NCI-H226 (cell line): ENCODE measurements around the gene HAPSTR1.

Source experiments
- DNase-seq: peaks from one replicate; pipeline ENCODE4 v3.0.0-alpha.2; 2015

HAPSTR1 gene

DNA sequence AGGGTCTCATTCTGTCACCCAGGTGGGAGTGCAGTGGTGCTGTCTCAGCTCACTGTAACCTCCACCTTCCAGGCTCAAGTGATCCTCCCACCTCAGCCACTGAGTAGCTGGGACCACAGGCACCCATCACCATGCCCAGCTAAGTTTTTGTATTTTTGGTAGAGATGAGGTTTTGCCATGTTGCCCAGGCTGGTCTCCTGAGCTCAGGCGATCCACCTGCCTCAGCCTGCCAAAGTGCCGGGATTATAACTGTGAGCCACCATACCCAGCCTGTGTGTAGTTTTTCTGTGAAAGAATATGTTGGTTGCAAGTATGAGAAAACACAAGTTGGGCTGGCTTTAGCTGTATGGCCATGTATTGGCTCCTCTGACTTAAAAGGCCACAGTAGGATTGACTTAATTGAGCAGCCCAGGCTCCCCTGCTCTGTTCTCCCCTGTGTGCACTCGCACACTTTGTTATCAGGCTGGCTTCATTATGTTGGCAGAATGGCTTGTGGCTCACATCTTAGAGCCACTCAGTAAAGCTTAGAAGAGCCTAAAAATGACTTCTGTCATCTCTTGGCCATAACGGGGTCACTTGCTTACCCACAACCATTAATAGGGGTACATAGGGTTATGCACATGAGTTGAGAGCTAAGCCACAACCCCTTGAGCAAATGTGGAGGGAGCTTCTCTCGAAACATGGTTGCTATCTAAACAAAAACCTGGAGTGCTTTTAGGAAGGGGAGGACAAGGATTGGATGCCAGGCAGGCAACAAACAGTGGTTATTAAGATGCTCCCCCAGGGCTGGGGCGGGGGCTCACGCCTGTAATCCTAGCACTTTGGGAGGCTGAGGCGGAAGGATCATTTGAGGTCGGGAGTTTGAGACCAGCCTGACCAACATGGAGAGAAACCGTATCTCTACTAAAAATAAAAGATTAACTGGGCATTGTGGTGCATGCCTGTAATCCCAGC lies 6.1 kb downstream of the HAPSTR1 start:
- DNase-seq, result no peak

DNA sequence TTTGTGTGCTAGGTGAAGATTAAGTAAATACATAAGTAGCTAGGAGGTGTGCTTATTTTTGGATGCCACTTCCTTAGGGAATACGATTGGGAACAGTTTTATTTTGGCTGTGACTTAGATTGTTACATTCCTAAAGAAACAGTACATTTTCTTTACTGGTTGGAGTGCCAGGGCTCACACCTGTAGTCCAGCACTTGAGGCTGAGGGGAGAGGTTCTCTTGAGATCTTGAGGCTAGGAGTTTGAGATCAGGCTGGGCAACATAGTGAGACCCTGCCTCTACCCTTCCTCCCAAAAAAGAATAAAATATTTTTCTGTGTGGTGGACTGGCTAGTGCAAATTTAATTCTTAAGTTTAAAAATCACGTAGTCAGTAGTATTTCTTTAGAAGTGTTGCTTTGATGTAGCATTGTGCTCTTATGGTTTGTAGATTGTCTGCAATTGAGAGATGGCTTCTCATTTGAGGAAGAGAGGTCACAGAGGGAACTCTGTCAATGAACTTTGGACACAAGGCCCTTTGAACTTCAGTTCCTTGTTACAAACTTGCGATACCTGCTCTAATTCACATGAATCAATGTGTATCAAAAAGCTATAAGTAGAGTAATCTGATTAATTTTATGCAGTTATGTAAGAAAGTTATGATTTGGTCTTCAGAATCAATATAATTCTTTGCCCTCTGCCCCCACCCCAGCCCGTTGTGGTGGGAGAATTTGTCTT lies 7.1 kb downstream of the HAPSTR1 start:
- no peak for DNase-seq

DNA sequence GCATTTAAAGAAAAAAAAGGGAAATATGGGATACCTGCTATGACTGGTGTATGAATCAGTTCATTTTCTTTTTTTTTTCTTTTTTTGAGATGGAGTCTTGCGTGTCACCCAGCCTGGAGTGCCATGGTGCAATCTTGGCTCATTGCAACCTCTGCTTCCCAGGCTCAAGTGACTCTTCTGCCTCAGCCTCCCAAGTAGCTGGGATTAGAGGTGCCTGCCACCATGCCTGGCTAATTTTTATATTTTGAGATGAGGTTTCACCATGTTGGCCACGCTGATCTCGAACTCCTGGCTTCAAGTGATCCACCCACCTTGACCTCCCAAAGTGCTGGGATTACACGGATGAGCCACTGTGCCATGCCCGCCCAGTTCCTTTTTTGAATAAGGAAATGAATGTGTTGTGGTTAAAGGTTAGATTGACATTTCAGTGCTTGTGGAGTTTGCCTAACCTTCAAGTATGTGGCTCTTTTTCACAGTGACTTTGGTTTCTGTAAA lies 7.7 kb downstream of the HAPSTR1 start:
- no peak for DNase-seq

DNA sequence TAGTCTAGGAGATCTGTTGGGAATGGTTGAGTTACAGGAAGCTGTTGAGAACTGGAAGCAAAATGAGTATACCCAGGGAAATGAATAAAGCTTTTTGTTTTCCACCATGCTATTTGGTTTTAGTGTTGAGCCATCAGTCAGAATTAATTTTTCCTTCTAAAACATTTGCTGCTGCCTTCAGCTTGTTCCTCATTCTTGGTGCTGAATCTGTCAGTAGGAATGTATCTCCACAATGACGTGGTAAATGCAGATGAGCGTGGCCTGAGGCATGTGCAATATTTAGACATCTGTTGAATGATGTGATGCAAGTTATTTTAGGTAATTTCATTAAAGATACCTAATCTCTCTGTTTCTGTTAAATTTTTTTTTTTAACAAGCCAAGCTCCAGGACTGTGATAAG lies 10.9 kb downstream of the HAPSTR1 start:
- DNase-seq, result peak; percentile 76

DNA sequence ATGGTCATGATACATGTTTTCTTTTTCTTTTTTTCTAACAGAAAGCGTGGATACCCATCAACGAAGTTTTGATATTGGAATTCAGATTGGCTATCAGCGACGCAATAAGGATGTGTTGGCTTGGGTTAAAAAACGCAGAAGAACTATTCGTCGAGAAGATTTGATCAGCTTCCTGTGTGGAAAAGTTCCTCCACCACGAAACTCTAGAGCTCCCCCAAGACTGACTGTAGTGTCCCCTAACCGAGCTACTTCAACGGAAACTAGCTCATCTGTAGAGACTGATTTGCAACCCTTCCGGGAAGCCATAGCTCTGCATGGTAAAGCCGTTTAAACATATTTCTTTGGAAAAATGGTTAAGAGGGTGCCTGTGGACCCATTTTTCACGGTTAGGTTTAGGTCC lies 11.5 kb downstream of the HAPSTR1 start:
- DNase-seq, result no peak

DNA sequence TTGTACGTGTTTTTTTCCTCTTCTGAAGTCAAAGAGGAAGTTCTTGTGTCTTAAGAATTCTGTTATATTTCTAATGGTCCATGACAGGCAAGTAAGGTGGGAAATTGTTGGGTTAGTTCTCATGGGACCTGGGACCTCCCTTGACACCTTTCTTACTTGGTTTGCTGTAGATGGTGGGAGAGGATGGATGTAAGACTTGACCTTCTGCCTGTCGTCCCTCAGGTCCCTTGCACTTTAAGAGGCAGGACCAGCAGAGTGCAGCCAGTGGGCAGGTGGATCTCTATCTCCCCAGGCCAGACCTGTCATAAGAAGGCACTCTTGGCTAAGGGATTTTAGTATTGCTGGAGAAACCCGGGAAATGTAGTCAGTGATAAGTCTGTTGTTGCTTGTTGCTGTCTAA lies 12.1 kb downstream of the HAPSTR1 start:
- DNase-seq, result no peak

DNA sequence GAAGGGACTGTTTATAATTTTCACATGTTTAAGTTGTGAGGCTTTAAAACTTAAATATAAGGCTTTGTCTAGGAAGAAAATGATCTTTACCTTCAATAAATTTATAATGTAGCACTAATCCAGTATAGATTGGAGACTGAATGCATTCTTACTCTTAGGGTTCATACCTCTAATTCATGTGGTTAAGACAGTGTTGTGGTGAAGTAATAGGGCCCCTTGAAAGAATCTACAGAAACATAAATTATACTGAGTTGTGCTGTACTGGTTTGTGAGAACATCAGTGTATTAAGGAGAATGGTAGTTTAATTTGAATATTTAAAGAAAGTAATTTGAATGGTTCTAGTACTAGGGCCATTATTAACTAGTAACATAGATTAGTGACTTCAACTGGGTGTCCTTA lies 13.7 kb downstream of the HAPSTR1 start:
- no peak for DNase-seq

DNA sequence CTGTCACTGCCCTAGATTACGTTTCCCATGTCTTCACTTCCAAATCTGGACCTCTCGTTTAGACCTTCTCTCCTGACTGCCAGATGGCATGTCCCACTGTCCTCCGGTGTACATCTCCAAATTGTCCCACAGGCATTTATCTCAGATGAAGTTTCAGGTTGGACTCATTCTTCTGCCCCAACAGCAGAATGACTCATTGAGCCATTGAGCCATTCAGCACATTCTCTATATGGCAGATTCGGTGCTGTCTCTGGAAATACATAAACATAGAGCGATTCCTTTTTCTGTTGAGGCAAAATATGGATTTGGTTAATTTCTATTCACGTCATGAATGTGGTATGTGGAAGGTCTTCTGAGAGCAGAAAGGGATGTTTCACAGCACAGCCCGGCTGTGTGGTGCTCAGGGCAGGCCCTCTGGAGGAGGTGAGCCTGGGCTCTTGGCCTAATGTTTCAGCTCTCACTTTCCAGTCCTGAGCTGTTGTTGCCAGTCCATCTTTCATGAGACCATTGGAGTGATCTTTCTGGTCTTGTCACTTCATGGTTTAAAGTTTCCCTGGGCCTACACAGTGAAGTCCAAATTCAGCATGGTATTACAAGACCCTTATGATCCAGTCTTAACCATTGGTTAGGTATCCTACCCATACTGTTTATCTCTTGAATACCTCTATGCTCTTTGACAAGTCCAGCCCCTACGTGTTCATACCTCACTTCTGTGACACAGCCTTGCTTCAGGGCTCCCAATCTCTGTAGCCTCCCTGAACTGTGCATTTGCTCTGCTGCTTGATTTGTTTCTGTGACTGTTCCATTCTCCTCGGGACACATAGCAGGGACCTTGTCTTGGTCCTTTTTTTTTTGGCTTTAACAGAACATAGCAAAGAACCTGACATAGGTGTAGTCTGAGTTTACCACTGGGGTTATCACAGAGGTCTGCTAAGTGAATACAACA lies 15.9 kb downstream of the HAPSTR1 start:
- no peak for DNase-seq

DNA sequence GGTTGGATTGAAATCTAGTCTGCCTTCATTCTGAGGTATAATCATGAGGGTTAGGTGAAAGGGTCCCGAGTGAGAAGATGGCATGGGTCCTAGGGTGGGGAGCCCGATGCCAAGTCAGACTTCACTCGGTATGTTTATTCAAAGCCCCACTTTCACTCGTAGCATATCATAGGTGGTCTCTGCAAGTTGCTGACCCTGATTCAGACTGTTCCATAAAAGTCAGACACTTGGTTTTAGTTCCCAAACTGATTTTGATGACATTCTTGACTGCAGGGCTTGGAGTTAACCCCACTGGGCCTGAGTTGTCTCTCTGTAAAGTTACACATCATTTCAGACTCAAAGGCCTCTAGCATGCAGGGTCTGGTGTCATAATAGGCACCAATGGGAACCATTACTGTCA lies 17.8 kb downstream of the HAPSTR1 start:
- no peak for DNase-seq

DNA sequence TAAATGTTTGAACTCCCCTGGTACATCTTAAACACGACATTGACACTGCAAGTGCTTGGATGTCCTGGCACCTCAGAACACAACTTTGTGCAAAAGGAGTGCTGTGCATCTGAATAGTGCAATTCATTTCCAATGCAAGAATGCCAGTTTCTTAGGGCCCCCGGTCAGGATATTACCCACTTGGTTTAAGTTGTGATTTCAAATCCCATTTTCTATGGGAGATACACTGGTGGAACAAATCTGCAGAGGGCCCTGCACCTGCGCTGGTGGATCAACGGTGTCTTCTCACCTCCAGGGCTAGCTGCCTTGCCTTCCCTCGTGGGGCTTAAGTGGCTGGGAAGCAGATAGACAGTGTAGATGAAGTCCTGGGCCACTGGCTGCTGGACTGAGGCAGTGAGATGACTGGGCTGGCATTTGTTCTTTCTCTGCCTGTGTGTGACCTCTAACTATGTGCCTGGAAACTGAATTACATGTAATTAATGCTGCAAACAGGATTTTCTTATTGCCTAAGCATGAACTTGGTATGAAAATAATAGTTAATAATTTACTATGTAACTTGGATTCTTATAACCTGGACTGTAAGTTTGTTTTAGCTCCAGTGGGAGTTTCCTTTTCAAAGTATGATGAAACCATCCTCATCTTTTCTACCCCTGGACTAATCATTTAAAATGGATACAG lies 20.9 kb downstream of the HAPSTR1 start:
- no peak for DNase-seq

DNA sequence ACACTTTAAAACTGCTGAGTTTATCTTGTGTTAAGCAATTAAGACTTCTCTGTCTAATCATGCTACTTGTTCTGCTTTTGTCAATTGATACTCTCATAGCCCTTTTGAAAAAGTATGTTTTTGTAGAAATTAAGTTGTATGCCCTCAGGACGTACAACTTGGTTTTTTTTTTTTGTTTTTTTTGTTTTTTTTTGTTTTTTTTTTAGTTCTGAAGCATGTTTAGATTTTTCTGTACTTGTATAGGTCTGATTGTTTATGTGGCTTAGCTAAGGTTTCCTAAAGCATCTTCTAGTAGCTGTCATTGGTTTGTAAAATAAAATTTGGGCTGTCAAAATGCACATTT lies 21.4 kb downstream of the HAPSTR1 start:
- DNase-seq, result no peak

DNA sequence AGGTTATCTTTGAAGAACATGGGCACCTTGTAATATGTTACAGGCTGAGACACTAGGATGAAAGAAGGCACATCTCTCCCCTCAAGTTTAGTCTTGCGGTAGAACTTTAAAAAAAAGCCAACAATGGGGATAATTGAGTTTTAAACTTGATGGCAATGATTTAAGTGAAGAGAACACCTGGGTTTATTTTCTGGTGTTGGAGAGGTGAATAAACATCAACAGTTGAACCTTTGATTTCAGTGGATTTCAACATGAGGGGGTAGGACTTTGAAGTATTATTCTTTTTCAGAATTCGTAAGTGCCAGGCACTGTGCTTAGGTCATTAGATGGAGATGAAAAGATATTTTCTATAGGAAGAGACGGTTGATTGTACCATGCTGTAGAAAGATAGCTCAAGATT lies 22.3 kb downstream of the HAPSTR1 start:
- no peak for DNase-seq

DNA sequence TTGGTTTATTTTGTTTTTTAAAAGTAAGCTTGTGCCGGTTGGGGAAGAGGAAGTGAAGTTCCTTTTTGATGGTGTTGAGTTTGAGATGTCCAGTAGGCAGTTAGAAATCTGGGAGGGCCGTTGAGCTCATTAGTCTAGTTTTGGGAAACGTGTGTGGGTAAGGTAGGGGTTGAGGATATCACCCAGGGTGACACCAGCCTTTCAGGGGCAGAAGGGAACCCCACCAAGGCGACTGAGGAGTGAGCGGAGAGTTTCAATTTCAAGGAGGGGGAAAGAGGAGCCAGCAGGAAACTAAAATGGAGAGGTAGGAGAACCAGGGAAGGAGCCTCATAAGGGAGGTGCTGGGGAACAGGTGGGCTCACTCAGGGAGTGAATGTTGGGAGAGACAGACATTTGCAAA lies 22.7 kb downstream of the HAPSTR1 start:
- DNase-seq, result no peak

DNA sequence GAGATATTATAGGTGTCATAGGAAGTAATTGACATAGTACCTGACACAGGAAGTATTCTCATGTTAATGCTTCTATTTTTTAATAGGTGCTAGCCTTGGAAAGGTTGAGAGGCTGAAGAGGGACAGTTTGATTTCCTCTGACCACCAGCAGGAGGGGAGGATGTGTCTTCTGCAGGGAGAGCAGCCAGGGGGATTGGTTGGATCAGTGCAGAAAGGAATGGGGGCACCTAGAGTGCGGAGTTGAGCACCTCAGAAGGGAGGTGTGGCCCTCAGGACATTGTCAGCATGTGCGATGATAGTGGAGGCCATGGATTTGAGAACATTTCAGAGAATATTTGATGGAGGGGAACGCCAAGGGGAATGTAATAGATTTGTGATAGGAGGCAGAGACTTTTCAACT lies 23.4 kb downstream of the HAPSTR1 start:
- DNase-seq, result no peak

DNA sequence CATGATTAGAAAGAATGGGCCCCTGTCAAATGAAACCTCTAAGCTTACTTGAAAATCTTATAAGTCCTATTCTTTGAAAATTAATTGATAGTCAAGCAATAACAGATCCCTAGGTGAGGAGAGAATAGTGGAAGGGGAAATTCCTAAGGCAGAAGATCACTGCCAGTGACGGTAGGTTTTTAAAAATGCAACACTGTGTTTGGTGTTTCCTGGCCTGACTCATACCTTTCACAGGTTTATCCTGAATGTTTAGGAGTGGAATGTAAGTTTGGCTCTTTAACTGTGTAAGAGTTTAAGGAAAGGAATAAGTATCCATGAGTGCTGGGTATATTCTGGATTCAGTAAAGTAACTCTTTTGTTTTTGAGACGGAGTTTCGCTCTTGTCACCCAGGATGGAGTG lies 23.8 kb downstream of the HAPSTR1 start:
- peak; percentile 86 for DNase-seq

DNA sequence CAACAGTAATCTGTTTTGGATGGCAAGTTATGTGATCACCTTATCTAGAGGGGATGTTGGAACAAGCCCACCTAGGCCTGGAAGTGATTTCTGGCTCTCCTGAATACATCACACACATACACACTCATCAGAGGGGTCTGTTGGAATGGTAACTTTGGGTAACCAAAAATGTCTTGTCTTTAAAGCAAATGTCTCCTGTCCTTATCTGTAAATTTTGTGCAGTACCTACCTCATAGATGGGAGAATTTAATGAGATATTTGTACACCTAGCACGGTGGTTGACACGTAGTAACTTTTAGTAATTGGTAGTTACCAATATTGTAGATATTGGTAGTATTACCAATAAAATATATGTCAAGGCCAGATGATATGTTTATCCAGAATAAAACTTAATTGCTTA lies 24.7 kb downstream of the HAPSTR1 start:
- no peak for DNase-seq

DNA sequence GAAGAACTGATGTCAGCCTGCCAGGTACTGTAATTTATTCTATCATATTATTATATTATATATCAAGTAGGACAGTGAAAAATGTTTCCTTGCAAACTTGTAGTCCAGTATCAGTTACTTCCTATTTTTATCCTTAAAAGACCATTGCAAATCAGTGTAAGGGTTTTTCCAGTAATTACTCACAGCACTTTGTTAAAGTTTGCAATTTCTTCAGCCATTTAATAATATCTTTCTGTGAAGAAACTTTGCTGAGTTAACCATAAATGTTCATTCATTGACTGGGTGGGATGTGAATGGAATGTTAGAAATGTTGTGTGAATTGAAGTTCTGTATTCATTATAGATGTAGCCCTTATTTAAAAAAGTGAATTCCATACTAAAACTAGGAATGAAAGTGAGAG lies 26.7 kb downstream of the HAPSTR1 start:
- no peak for DNase-seq

DNA sequence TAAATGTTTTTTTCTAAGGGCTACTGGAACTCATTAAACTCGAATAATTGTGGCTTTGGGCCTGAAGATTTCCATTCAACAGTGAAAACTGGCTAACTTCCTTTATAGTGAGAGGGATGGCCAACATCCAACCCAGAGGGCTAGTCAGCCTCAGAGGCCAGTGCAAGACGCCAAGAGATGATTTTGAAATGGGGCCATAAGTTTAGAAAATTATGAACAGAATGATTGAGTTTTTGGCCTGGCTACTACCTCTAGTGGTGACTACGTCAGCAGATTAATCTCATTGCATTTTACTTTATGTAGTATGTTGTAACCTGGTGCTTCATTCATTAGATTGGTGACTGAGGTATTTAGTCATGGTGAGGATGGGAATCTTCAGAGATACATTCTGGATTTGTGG lies 28.4 kb downstream of the HAPSTR1 start:
- peak; percentile 84 for DNase-seq

DNA sequence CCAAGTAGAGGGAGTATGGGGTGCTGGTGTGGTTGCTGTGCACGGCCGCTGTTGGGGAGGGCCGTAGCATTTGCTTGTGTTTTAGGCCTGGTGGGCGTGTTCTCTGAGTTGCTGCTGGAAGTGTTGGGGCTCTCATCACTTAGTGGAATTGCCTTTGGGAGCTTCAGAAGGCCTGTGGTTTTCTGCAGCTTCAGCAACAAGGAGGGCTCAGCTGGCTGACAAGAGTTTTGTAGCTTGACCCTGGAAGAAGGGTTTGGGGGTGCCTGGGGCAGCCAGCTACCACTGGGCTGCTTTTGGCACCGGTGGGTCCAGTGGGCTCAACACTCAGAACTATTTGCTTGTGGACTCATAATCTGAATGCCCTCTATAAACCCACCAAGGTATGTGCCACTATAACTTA lies 30.9 kb downstream of the HAPSTR1 start:
- DNase-seq, result no peak

DNA sequence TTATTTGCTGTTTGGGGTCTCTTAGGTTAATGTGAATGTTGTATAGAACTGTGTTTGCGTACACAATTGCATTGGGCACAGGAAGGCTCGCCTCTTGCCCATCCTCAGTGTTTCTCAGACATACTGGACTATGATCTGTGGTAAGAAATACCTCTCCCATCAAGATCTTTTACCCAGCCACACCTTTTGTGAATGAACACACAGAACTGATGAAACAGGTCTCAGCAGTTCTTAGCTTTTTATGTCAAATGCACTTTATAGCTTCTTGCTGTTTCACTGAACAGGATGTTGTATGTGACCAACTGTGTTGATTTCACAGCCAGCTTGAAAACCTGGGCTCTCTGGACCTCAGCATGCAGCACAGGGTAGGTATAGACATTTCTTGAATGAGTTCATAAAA lies 31.5 kb downstream of the HAPSTR1 start:
- no peak for DNase-seq

DNA sequence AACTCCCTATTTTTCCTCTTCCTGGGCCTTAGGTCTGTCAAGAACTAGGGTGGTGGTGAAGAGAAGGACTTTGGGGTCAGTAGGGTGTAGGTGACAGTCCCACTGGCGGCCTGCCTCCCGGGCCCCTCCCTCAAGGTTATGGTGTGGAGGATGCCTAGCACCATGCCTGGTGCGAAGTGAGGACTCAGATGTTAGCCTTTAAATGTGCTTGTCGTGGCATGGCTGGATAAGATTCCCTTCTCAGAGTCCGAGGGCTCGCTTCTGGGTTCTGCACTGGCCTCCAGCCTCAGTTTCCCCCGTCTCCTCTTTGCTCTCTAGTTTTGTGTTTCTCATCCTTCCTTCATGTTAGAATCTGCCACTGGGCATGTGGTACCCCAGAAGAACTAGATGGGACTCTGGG lies 32.0 kb downstream of the HAPSTR1 start:
- DNase-seq, result no peak

DNA sequence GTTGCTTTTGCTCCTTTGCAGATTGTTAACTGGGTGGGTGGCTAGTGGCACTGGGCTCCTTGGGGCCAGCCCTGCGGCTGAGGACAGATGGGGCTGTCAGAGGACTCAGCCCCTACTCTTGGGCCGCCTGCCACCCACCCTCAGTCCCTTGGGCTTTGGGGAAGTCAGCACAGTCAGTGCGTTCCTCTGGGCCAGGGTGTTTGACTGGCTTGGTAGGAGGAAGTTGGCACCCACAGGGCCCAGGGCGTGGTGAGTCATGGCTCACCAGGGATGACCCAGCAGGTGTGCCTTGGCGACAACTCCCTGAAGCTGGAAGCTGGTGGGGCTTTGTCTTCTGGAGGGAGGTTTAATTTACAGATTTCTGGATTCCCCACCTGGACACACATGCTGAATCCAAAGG lies 32.4 kb downstream of the HAPSTR1 start:
- peak; percentile 41 for DNase-seq

DNA sequence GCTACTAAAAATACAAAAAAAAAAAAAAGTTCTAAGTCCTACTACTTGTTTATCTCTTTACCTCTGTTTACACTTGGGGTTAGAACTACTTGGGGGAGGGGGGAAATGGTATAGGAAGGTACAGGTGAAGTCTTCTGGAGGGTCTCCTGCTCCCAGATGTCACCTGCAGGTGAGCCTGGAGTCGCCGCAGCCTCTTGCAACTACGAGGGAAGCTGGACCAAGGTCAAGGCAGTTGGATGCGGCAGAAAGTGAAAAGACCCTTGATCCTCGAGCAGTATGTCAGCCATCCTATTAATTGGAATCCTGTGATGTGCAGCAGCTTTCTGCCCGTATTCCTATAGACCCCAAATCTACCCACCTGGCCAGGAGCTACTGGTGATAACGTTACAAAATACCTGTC lies 33.0 kb downstream of the HAPSTR1 start:
- no peak for DNase-seq
